HG03558 (cell line): ENCODE results near the gene SEMA3D.
A peak's percentile ranks its signal among the peaks of the same experiment; 100 is the strongest.

ENCODE experiments used
- ATAC-seq: cut with Tn5 transposase; IDR thresholded peaks from one replicate; pipeline ENCODE4 v1.9.1; 2021; ENCODE audit warnings: moderate number of reproducible peaks; ENCODE audit not compliant: unreplicated experiment; ENCODE audit errors: extremely low read depth

The SEMA3D gene

GRCh38 chr7:85185424-85186082, 1.3 kb downstream of the SEMA3D start:
- ATAC-seq = no peak

DNA sequence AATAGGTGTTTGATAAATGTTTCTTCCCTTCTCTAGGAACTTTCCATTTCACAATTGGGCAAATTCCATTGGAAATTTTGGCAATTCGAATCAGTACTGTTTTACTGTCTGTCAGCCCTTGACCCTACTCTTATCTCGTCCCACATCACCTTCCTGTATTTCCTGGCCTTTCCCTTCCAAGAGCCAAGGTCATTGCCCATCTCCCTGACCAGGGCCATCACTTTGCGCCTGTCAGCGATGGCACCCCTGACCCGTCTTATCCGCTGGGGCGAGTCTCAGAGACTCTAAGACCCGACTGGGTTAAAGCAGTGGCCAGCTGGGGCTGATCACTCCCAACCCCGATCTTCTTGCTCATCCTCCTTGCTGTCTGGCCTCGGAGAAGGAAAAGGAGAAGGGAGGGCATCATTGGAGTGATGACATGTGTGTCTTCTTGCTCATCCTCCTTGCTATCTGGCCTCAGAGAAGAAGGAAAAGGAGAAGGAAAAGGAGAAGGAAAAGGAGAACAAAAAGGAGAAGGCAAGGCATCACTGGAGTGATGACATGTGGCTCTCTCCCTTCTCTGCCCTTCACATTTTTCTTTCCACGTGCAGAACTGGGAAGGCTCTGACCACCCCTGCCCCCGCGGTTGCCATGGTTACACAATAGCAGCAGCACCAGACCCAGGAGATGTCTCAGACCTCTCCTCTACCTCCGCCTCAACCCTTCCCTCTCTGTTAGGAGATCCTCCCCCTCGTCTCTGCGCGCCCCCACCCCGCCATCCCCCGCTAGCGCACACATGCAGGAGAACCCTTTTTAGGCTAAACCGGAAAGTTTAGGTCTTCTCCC, 2.0 kb downstream of the SEMA3D start:
- no peak for ATAC-seq

GRCh38 chr7:85183296-85183695, 3.6 kb downstream of the SEMA3D start:
- ATAC-seq = no peak

DNA sequence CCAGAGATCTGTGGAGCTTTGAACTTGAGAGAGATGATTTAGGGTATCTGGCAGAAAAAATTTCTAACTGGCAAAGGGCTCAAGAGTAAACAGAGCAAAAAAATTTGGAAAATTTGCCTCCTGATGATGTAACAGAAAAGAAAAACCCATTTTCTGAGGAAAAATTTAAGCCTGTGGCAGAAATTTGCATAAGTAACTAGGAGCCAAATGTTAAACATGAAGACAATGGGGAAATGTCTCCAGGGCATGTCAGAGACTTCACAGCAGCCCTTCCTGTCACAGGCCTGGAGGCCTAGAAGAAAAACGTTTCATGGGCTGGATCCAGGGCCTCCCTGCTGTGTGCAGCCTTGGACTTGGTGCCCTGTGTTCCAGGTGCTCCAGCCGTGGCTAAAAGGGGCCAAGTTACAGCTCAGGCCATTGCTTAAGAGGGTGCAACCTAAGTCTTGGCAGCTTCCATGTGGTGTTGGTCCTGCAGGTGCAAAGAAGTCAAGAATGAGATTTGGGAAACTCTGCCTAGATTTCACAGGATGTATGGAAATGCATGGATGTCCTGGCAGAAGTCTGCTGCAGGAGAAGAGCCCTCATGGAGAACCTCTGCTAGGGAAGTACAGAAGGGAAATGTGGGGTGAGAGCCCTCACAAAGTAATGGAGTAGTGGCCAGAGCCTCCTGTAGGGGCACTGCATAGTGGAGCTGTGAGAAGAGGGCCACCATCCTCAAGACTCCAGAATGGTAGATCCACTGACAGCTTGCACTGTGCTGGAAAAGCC, 8.1 kb downstream of the SEMA3D start:
- ATAC-seq = no peak

DNA sequence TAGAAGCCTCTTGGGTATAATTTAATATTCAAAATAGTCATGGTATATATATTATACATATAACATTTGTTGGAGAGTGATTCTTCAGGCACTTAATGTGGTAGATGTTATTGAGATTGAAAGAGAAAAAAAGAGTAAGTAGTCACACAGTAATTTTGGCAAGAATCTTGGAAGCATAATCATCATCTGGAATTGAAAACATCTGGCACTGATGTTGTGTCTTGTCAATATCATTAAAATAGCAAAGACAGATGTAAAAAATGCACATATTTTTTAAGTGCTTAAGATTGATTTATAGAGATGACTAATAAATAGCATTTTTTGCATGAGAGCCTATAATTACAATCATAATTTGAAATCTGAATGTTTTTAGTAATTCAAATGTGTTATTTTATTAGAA, 9.5 kb downstream of the SEMA3D start:
- ATAC-seq = no peak

GRCh38 chr7:85176197-85176596, 10.7 kb downstream of the SEMA3D start:
- no peak for ATAC-seq

- ATAC-seq = no peak
These were observed 11.6 kb downstream of the SEMA3D start for GRCh38 chr7:85175217-85175616.

- no peak for ATAC-seq
These were observed 14.3 kb downstream of the SEMA3D start for GRCh38 chr7:85172530-85172941.

- ATAC-seq = no peak
These were observed 19.2 kb downstream of the SEMA3D start for GRCh38 chr7:85167636-85168035.

DNA sequence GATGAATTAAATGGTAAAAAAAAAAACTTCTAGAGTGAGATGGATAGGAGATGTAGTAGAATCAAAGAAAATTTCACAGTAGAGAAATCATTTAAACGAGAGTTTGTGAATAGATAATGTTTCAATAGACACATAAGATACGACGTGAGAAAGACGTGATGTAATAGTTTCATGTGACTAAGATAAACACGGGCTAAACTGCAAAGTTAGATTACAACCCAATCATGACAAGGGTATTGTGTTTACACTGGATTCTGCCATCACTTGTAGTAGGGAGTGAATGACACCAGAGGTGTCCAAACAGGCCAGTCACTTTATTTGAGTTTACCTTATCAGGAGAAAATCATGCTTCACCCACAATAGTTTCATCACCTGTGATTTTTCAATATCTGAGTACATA, 21.6 kb downstream of the SEMA3D start:
- ATAC-seq = no peak

GRCh38 chr7:85164376-85164775, 22.5 kb downstream of the SEMA3D start:
- ATAC-seq = no peak

GRCh38 chr7:85162721-85163120, 24.1 kb downstream of the SEMA3D start:
- ATAC-seq = no peak

DNA sequence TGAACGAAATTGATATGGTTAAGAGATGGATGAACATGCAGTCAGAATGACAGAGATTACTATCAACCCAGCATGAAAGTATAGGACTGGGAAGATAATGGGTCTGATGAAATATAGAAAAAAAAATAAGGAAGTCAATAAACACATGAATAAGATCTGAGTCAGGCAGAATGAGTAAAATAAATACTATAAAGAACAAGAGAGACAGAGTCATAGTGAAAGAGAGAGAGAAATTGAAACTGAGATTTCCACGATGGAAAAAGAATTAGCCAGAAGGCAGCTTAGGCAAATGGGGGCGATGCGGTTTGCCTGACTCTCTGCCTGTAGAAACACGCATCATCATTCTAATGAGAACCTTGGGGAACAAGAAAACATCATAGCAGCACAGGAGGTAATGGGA, 26.6 kb downstream of the SEMA3D start:
- peak; percentile 81 for ATAC-seq

- no peak for ATAC-seq
These were observed 27.9 kb downstream of the SEMA3D start for GRCh38 chr7:85159003-85159402.

DNA sequence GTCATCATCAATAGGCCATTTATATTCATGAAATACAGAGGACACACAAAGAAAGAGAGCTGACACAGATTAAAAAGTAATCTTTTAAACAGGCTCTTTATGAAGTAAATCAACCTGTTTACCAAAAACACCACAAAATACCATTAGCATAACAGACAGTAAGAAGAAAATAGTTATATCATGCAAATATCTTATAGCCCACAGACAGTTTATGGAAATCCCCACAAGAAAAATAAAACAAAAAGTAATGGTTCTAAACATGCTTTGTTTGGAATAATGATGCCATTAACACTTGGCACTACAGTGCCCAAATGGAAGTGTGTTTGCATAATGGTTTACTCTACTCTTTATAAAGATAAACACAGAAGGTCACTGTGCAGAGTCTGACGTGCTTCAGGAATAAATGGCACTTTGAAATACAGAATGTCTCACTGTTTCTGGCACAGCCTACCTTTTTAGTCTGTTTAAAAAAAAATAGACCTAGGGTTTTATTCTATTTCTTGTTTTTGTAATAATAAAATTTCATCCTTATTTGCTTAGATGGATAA, 30.1 kb downstream of the SEMA3D start:
- no peak for ATAC-seq

- ATAC-seq = no peak
These were observed 32.4 kb downstream of the SEMA3D start for GRCh38 chr7:85154282-85154937.

DNA sequence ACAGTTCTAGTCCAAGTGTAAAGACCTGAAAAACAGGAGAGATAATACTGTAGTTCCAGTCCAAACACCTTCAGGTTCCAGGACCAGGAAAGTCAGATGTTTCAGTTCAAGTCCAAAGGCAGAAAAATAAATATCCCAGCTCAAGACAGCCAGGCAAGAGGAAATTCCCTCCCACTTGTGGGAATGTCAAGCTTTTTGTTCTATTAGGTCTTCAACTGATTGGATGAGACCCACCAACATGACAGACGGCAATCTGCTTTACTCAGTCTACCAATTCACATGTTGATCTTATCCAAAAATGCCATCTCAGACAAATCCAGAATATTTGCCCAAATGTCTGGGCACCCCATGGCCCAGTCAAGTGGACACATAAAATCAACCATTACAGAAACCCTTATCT, 33.1 kb downstream of the SEMA3D start:
- ATAC-seq = no peak

GRCh38 chr7:85150624-85151023, 36.2 kb downstream of the SEMA3D start:
- ATAC-seq = no peak

GRCh38 chr7:85144771-85145170, 42.1 kb downstream of the SEMA3D start:
- no peak for ATAC-seq

DNA sequence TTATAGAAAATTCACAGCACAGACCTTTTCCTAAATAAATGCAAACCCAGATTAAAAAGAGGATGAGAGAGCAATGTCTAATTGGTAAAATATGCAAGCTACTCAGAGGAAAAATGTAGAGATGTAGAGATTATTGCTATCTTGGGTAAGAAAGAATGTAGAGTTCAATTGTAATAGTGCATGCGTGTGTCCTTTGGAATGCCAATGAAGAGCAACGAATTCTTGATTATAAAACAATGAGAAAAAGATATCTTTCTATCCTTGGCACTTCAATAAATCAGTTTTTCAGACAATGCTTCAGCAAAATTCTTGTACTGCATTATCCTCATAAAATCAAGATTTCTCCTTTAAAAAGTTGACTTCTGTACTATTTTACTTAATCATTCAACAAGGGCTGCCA, 50.9 kb downstream of the SEMA3D start:
- no peak for ATAC-seq
